Medulla oblongata (tissue), 1 donor: ENCODE measurements around the gene DPM1.
"Not testable (repeated sequence)": the region's sequence is repeated elsewhere in the genome, so short reads cannot be mapped to it uniquely, and the experiment has no call there.

Experiments used
- DNase-seq: peaks from one replicate; pipeline ENCODE4 v3.0.0-alpha.2; 2015; ENCODE audit errors: extremely low spot score

The DPM1 gene

DNA sequence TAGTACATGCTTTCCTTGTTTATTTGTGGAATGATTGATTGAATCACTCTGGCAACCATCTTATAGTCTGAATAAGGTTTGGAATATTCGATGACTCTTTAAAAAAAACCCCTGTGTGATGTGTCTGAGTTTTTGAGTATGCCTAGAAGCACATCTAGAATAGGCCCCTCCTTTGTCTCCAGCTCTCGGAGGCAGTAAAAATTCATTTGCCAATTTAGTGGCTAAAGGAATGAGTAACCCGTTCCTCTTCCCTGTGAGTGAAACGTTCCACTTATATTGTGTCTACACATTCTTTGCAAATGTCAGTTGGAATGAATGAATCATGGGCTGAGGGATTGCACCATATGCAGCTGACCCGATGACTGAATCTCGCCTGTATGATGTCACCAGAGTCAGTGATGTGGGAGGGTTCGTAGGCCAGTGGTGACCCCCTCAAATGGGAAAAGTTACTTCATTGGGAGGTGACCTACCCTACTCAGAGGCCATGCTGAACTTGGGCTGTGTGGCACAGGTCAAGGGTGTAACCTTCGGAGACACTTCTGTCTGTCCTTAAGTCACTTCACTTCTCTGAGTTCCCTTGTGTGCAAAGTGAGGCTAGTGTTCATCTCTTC, 21.8 kb upstream of the DPM1 start:
- DNase-seq: no peak

DNA sequence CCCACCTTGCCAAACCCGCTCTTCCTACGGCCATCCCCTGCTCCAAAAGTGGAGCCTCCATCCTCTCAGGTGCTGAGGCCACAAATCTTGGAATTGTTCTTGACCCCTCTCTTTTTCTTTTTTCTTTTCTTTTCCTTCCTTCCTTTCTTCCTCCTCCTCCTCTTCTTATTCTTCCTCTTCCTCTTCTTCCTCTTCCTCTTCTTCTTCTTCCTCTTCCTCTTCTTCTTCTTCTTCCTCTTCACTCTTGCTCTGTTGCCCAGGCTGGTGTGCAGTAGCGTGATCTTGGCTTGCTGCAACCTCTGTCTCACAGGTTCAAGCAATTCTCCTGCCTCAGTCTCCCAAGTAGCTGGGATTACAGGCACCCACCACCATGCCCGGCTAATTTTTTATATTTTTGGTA, 20.2 kb upstream of the DPM1 start:
- not testable (repeated sequence) for DNase-seq

DNA sequence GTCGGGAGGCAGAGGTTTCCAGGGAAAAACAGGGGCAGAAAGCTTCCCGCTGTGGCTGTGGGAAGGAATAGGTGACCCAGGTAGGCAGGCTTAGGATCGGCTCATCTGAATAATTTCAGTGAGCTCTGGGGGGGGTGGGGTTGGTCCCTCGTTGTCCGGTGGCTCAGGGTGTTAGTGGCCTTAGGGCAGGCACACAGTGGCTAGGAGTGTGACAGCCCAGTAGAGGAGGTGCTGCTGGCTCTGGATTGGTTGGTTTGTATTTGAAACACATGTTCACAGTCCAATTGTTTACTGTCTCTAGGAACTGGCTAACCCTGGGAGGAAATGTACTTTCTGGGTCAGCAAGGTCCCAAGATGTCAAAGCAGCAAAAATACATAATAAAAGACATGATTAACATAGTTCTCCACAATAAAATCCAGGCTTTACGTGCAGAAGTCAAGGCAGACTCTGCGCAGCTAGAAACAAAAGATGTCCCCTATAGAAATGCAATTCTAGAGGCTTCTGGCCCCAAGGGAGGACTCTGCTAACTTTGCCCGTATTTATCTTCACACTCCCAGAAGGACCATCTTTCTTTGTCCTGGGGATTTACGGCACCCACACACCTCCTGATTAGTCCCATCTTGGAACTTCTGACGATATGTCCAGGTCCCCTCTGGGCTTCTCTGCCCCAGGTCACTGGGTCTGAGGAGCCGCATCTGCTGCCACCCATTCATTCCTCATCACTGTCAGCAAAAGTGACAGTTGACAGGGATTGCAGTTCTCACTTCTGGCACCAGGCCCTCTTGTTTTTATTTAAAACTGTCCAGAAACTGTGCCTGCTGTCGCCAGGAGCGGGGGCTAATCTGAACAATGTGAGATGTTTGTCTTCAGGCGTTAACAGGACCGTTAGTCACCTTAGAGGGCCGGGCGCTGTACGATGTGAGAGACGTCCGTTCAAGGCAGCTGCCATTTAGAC, 19.0 kb upstream of the DPM1 start:
- no peak for DNase-seq

DNA sequence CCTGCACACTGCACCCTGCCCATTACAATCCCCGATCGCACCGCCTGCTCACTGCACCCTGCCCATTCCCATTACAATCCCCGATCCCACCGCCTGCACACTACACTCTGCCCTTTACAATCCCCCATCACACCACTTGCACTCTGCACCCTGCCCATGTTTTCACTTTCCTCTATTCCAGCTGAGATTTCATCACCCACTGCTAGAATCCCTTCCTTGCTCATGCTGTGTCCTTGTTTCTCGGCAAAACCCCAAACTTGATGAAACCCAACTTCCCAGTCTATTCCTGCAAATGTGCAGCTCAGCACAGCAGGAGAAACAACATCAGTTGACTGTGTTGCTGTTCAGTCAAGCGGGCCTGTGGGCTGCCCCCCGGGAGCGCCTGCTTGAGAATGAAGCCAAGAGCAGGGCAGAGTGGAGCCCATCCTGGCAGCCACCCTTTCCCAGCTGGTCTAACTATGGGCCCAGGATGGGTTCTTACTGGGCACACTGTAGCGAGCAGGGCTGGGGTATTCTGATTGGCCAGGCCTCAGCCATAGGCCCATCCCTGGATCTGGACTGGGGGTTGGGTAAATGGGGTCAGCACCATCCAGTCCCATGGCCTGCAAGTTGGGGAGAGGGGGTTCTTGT, 17.5 kb upstream of the DPM1 start:
- no peak for DNase-seq

DNA sequence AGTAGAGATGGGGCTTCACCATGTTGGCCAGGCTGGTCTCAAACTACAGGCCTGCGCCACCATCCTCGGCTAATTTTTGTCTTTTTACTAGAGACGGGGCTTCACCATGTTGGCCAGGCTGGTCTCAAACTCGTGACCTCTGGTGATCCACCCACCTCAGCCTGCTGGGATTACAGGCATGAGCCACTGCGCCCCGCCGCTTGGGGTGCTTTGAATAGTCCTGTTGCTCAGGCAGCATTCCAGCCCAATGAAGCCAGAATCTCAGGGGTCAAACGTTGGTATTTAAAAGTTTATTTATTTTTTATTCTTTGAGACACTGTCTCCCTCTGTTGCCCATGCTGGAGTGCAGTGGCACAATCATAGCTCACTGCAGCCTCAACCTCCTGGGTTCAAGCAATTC, 11.6 kb upstream of the DPM1 start:
- no peak for DNase-seq

DNA sequence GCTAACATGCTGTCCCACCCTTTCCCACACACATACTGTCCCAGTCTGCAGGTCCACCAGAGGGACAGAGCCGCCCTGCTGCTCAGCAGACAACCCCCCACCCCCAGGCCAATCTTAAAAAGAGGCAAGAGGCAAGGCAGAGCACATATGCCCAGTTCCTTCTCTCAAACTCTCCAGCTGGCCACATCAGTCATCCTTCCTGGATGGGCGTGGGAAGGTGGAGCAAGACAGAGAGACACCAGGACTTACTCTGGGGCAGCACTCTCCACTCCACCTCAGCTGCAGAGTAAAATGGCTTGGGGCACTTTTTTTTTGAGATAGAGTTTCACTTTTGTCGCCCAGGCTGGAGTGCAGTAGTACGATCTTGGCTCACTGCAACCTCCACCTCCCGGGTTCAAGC, 11.1 kb upstream of the DPM1 start:
- no peak for DNase-seq

DNA sequence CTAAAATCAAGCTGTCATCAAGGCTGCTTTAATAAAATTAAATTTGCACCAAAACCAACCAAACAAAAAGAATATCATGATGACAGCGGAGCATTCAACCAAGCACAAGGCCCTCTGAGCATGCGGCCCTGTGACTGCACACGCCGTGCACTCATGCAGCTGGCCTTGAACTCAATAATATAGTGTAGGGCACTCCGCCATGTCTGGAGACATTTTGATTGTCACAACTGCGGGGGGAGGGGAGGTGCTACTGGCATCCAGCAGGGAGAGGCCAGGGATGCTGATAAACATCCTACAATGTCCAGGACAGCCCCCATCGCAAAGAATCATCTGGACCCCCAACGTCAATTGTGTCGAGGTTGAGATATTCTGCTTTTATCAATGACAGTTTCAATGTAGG, 10.0 kb upstream of the DPM1 start:
- no peak for DNase-seq

DNA sequence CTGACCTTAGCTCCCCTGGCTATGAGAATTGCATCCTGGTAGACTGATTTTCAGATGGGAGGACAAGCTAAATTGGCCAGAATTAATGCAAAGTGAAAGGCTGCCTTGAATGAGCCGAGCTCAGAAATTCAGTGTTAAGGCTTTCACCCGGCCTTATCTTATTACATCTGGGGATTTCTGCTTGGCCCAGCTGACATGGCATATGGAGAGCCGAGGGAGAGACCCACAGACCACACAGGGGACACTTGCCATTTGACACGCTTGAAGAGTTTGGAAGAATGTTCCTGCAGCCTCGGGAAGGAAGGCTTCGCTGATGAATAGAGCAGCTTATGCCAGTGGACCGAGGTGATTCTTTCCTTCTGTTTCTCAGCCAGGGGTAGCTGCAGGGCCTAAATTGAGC, 9.3 kb upstream of the DPM1 start:
- no peak for DNase-seq

DNA sequence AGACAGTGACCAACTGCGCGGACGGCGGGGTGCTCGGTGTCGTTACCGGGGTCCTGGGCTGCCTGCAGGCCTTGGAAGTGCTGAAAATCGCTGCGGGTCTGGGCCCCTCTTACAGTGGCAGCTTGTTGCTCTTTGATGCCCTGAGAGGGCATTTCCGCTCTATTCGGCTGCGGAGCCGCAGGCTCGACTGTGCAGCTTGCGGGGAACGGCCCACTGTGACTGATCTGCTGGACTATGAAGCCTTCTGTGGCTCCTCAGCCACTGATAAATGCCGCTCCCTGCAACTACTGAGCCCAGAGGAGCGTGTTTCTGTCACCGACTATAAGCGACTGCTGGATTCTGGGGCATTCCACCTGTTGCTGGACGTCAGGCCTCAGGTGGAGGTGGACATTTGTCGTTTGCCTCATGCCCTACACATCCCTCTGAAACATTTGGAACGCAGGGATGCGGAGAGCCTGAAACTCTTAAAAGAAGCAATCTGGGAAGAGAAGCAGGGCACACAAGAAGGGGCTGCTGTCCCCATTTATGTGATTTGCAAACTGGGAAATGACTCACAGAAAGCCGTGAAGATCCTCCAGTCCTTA, 1.3 kb upstream of the DPM1 start:
- no peak for DNase-seq

DNA sequence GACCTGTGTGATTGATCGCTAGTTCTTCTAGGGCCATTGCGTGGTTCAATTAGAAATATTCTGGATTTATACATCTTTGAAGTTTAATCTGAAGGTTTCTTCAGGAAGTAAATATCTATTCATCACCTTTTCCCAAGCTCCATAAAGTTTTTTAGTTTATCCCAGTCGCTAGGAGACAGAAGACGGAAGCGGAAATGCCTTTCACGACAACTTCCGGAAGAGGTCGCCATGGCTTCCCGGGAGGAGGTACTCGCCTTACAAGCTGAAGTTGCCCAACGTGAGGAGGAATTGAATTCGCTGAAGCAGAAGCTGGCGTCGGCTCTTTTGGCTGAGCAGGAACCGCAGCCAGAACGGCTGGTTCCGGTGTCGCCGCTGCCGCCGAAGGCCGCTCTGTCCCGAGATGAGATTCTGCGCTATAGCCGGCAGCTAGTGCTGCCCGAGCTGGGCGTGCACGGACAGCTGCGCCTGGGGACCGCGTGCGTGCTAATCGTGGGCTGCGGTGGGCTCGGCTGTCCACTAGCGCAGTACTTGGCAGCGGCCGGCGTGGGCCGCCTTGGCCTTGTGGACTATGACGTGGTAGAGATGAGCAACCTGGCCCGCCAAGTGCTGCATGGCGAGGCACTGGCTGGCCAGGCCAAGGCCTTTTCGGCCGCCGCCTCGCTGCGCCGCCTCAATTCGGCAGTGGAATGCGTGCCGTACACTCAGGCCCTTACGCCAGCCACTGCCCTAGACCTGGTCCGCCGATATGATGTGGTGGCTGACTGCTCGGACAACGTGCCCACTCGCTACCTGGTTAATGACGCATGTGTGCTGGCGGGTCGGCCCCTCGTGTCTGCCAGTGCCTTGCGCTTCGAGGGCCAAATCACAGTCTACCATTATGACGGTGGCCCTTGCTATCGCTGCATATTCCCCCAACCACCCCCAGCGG, 547 bp upstream of the DPM1 start, which contains the start of gene MOCS3:
MOCS3 (plus strand) TSS at position 204 of the 928 bp plus-strand sequence; CDS start at position 229, 25 bp downstream.
- peak; percentile 96 for DNase-seq

DNA sequence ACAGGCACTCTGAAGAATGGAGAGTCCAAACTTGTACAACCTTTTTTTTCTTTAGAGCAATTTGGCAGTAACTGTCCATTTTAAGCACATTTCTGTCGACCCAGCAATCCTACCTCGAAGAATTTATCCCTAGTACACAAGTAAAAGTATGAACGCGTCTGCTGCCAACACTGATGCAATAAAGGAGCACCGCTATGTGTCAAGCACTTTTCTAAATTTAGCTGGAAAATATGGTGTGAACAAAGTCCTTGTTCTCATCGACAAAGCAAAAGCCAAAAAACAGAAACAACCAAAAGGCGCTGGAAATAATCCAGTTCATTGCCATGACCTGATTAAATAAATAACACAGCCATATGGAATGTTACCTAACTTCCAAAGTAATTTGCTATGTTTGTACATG, 1.1 kb downstream of the DPM1 start:
- DNase-seq: no peak

DNA sequence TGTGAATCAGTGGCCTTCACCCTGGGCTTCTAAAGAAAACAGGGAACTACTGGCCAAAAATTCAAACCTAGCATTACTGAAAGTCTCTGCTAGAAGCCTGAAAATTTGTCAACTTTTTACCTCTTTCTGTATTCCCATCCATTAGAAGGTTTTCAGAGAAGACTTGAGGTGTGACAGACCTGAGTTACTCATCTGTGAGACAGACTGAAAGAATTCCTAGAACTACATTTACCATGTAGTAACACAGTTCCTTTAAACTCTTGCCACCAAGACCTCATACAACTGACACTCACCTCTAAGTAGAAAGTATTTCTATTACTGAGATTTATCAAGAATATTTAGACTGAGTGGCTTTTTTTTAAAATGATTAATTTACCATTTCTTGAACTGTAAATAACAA, 4.5 kb downstream of the DPM1 start:
- no peak for DNase-seq

DNA sequence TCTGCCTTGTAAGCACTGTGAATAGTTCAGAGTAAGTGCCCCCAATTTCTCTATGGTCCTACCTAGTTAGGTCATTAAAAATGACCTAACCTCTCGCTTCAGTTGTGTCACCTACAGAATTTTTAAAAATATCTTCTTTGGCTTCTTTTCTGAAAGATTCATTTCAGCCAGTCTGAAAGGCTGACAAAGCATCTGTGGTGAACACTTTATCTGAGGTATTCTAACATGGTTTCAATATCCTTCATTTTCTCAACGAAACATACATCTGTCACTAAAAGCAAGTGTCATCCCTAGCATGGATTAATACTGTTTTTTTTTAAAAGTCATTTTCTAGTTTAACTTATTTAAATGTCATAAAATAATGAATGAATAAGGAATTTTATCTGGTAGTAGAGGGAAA, 5.1 kb downstream of the DPM1 start:
- no peak for DNase-seq

DNA sequence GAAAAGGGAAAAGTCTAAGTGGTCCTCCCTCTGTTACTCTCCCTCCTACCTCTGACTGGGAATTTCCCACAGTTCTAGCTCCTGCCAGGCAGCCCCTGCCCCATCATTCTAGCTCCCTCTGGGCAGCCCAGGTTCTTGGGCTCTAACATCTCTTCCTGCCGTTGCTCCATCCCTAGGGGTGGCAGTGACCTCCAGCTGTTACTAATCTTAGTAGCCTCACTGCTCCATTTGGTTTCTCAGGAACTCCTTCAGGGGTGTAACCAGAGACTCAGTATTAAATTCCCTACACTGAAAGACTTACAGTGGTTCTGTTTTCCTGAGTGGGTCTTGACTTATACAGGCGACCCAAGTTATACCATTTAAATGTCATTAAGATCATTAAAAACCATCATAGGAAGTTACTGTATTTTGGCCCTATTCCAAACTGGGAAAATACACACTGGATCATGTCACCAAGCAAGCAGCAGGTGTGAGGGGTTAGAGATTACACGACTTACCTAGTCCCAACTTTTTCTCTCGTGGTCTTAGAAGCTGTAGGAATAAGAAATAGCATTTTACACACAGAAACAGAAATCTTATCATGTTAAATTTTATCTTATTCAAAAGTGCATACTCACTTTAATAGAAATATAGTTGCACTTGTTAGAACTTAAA, 10.1 kb downstream of the DPM1 start:
- DNase-seq: no peak

DNA sequence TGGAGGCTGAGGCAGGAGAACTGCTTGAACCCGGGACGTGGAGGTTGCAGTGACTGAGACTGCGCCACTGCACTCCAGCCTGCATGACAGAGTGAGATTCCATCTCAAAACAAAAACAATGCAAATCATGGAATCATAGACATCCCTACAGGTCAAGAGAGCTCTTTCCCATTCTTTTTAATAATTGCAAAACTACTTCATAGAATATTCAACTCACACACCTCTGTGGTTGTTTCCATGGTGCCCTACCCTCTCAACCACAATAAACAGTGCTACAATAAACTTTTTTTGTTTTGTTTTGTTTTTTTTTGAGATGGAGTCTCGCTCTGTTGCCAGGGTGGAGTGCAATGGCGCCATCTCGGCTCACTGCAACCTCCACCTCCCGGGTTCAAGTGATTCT, 15.3 kb downstream of the DPM1 start:
- no peak for DNase-seq

DNA sequence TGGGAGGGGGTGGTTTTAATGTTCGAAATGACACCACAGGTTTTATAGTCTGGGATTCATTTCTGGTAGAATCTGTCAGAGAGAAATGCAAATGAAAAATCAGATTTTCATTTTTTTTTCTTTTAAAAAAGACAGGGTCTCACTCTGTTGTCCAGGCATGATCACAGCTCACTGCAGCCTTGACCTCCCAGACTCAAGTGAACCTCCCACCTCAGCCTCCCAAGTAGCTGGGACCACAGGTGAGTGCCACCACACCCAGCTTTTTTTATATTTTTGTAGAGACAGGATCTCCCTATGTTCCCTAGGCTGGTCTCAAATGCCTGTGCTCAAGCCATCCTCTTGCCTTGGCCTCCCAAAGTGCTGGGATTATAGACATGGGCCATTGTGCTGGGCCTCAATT, 24.7 kb downstream of the DPM1 start:
- DNase-seq: no peak

DNA sequence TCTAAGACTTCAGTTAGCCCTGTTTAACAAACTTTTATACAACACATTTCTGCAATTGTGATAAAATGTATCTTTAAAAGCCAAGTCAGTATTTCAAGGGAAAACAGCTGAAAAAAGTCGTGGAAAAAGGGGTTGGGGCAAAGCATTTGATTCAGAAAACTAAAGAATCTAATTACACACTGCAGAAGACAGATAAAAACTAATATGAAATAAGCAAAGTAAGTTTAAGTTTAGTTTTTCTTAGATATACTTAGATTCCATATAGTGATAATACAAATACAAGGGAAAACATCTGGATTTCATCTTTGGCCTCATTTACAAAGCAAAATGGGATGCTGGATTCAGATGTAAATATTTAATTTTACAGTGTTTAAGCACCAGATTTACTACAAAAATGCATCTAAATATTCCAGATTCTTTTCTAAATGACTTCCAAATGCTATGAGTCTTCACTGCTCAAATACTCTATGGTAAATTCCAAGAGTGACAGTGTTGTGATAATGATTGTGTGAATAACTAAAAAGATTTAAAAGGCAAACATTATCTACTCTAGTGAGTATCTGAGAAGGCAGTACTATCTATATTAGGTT, 25.5 kb downstream of the DPM1 start:
- no peak for DNase-seq

DNA sequence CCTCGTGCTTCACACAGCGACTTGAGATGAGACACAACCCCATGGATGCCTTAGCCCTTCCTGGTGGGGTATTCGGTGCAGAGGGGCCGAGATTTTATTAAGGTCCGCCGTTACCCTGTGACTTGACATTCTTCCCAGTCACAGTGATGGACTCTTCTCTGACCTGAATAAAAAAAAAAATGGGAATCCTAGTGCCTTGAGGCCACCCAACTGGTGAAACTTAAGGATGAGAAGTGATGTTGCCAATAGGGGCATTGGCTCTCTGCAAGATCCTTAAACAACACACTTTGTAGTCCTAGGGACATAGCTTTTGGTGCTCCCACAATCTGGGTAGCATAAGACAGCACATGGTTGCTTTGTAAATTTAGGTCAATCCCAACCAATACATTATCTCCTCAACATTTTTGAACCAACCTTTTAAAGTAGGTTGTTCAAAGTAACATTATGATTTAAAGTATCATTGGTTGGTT, 26.3 kb downstream of the DPM1 start:
- no peak for DNase-seq

DNA sequence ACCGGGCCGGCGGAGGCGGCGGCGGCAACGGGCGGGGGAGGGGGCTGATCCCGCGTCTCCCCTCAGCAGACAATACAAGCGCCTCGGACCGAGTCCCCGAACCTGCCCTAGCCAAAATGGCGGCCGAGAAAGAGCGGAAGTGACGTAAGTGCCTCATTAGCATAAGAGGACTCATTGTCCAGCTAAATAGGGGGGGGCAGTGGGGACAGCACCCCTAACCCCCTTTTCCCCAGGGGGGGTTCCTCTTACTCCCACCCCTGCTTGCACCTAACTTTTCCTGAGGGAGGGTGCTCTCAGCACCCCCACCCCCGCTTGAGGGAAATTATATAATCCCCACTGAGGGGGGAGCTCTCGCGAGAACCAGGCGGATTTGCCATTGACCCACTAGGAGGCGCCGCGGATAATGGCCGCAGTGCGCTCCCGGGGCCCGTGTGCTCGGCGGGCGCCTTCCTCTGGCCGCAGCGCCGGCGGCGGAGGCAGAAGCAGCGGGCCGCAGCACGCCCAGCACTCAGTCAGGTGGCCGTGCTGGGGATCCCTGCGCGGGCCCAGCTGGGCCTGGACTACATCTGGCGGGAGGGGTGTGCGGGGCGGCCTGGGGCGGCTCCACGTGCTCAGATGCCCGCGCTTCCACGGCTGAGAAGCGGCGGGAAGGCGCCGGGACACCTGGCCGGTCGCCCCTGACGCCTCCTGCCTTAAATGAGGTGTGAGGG, 26.9 kb downstream of the DPM1 start, which contains the start of gene ADNP:
ADNP (minus strand) TSS at position 132 of the 710 bp plus-strand sequence. CDS start 27,441 bp downstream, outside the sequence.
- DNase-seq: peak; percentile 96

DNA sequence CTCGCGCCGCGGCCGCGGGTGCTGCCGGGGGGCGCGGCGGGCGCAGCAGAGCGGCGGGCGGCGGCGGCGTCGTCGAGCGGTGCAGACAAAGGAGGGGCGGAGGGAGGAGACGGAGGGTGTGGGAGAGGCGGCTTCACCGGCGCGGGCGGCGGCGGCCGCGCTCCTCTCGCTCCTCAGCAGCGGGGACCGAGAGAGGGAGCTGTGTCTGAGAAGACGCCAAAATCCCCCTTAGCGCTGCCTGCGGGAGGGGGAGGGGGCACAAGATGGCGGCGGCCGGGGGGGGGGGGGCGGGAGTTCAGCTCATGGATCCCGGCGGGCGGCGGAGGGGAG, 27.4 kb downstream of the DPM1 start:
- no peak for DNase-seq
